Measurements from ENCODE around the gene ZNF716.

GRCh38 chr7:57425239-57425944 is 24.6 kb upstream of the ZNF716 start:
- TF ChIP-seq POLR2AphosphoS5 (IDR thresholded peaks at IDR 0.05; ENCODE audit: borderline replicate concordance, low read depth, low read length) (no peak), EZH2 (IDR thresholded peaks at IDR 0.05) (no peak), FOXP2 (optimal IDR thresholded peaks at IDR 0.05; ENCODE audit: control extremely low read depth, extremely low read length, insufficient read depth) (no peak)
